HK-2 (cell line): ENCODE results near the gene DEPP1.
A peak's percentile ranks its signal among the peaks of the same experiment; 100 is the strongest.

ENCODE experiments used
- DNase-seq: peaks from one replicate; pipeline ENCODE4 v3.0.0-alpha.2; 2018; ENCODE audit not compliant: unreplicated experiment

The DEPP1 gene

GRCh38 chr10:44979281-44980191 is 927 bp upstream of the DEPP1 start:
- no peak for DNase-seq

GRCh38 chr10:44978213-44978569 is 418 bp downstream of the DEPP1 start:
- DNase-seq, result no peak

DNA sequence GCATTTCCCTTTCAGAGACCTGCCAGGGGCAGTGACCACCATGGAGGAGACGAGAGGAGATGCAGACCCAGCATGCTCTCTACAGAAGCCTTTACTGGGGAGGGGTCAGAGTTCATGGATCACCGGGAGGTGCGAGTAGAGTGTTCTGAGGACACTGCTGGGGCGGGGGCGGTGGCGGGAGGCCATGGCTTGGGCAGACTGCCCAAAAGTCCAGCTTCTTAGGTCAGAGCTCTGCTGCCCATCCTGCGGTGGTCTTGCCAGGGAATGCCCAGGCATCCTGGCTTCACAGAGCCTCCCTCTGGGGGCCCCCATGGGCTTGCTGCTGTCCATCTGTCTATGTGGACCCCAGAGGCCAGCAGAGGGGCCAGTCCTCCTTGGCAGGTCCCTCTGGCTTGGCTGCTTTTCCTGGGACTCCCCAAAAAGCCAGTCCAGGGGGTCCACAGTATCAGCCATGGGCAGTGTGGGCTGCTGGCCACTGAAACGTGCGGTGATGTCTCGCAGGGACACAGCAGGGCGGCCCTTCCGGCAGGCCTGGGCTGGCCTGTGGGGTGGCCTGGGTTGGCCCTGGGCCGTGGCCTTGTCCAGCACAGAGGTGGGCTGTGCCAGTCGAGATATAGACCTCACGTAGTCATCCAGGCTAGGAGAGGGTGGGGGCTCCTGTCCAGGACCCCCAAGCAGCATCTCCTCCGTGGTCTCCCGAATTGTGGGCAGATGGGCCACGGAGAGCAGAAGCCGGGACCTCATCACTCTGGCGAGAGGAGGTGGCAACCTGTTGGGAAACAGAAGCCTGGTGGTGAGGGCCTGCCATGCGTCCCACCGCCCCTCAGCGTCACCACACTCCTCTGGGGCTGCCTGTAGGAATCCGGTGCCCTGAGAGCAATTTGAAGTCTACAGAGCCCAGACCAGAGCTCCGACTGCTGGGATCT is 1.1 kb downstream of the DEPP1 start:
- DNase-seq, result no peak

DNA sequence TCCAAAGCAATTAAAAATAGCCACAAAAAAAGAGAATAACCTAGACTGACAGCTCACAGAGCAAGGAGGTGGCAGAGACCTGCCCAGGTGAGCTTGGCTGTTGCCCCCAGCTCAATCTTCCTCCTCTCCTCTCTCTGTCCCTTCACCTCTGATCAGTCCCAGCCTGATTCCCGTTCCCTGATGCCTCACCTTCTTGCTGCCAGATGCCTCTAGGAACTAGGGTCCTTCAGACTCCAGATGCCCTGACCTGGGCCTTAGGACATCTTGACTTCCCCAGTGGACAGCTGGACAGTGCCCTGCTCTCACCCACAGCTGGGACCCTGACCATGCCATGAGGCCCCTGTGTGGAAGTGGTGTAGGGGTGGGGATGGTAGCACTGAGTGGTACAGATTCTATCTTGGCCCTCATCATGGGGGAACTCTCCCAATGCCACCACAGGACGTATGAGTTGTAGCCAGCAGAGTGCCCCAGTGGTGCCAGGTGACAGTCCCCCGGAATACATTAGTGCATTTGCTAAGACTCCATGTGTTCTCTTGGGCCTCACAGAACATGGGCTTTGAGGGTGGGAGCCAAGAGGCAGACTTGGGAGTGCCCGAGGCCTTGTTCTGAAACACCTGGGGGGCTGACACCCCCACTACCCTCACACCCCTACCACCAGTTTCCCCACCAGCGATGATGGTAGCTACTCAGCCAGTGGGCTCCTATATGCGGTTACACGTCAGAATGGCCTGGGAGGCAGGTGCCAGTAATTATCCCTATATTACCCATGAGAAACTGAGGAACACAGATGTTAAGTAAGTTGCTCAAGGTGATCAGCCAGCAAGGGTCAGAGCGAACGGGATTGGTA is 2.0 kb downstream of the DEPP1 start:
- no peak for DNase-seq

GRCh38 chr10:44975431-44976331 is 2.9 kb downstream of the DEPP1 start:
- peak; percentile 92 for DNase-seq

GRCh38 chr10:44974628-44975430 is 3.8 kb downstream of the DEPP1 start:
- peak; percentile 83 for DNase-seq

DNA sequence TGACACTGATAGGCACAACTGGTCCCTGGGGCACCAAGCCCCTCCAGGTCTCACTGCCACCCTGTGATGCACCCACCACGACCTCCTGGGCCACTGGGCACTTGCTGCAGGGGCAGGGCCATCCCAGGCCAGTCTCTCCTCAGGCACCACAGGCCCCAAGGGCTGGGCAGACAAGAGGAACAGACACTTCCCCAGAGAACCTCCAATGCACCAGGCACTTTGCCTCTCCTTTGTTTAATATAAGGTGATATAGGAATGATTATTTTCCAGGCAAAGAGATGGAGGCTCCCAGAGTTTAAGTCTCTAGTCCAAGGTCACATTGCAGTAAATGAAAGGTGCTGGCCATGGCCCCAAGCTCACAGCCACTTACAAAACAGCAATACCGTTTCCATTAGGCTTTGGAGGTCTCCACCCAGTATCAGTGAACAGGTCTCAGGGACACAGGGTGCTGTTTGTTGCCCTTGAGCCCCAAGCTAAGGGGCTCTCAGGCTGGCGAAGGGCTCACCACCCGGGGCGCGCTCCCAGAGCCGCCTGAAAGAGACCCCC is 4.5 kb downstream of the DEPP1 start:
- no peak for DNase-seq

DNA sequence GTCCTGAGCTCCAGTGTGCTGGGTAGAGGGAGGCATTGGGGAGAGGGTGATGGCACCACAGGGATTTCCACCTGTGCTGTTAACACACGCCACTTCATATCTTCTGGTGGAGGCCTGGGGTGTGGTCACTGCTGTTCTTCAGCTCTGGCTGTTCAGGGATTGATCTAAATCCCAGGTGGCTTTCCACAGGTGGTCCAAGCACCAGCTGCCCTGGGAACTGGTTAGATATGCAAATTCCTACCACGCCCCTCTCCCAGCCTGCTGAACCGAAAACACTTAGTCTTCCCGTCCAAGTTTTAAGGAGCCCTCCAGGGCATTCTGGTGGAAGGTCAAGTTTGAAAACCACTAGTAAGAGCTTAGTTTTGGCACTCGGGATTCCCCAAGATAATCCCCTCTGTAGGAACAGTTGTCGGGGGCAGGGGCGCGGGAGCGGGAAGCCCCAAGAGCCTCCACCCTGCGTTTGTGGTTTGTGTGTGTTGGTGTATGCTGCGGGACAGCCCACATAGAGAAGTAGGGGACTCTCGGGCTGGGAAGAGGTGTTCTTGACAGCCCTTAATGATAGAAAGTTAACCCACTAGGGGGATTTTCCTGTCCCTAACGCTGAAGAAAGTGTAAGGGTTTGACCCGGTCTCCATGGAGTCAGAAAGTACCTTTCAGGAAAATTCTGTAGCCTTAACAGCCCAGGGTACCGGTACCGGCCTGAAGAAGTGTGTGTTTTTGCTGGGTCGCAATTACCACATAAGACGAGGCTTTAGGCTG is 5.1 kb downstream of the DEPP1 start:
- DNase-seq, result no peak

GRCh38 chr10:44972874-44973306 is 5.7 kb downstream of the DEPP1 start:
- no peak for DNase-seq

GRCh38 chr10:44971935-44972757 is 6.5 kb downstream of the DEPP1 start:
- no peak for DNase-seq

DNA sequence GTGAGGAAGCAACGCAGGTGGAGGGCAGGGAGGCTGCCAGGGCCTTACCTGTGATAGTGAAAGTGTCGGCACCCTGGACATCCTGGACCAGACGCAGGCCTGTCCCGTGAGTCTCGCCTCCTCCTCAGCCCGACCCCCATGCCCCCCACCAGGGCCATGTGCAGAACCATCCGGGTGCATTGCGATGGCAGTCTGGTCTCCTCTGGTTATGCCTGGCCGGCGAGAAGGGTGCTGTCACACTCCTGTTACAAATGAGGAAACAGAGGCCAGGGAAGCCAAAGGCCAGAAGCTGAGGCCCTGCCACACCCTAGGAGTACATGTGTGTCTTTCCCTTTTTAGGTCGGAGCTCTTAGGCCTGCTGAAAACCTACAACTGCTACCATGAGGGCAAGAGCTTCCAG is 7.2 kb downstream of the DEPP1 start:
- DNase-seq, result no peak

GRCh38 chr10:44970812-44971395 is 7.7 kb downstream of the DEPP1 start:
- DNase-seq, result no peak

DNA sequence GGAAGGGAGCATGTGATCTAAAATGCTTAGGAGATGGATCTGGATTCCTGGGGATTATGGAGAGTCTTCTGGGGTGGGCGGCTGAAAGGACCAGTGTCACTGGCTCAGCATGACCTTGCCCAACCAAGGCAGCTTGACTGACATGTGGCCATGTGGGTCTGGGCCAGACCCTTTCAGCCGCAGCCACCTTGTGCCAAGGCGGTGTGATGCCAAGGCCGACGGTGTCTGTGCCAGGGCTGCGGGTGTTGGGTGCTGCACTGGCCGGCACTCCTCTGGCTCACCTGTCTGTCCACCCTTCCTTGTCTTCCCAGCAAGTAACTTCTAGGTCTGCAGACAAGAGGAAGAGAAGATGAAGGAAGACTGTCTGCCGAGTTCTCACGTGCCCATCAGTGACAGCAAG is 8.8 kb downstream of the DEPP1 start:
- no peak for DNase-seq

GRCh38 chr10:44968500-44969400 is 9.9 kb downstream of the DEPP1 start:
- no peak for DNase-seq

GRCh38 chr10:44968091-44968490 is 10.5 kb downstream of the DEPP1 start:
- no peak for DNase-seq

DNA sequence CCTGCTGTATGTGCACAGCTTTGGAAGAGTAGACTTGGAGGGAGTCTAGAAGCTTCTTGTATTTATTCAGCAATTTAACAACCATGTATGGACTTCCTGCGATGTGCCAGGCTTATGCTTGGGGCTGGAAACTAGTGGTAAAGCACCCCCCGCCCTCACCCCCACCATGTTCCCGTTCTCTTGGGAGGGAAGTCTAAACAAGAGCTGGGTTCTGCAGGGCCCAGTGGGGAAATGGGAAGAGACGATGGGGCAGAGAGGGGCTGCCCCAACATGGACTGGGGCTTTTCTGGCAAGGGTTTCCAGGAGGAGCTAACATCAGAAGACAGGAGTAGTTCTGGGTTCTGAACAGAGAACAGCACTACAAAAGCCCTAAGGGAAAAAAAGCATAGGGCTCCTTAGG is 11.0 kb downstream of the DEPP1 start:
- no peak for DNase-seq
